Omental fat pad (tissue), 4 donors: ENCODE results near the gene NCOA3. TPM values are rescaled to one million over a fixed set of nuclear protein-coding genes. Genes with fewer than 3 reads are reported as not detected.
"Not testable (repeated sequence)": the region's sequence is repeated elsewhere in the genome, so short reads cannot be mapped to it uniquely, and the experiment has no call there.

Source experiments
- ATAC-seq: fragments of 150-250 bp; one replicate; pipeline ENCODE4 v1.9.1; 2016; ENCODE audit warnings: mild to moderate bottlenecking, moderate library complexity; ENCODE audit not compliant: low FRiP score
- DNase-seq: peaks from one replicate; pipeline ENCODE4 v3.0.0-alpha.2; 2019; ENCODE audit warnings: low spot score
- total RNA-seq, 4 donors: library from RNA; depleted of rRNA; stranded (reverse); fragments of >200 nt; gene quantifications; one replicate each; pipeline ENCODE4 v1.1.0, GENCODE V29; 2016
- TF ChIP-seq, protein P1 (sequence below), 3 donors: fragments of 450-650 bp; IDR thresholded peaks; one replicate each; pipeline ENCODE4 v1.5.1; 2016 to 2017; ENCODE audit warnings: antibody characterized with exemption in 3 of 3, mild to moderate bottlenecking in 3 of 3, moderate library complexity in 2 of 3

Gene NCOA3
- total RNA-seq, 4 donors from 2014 or later: 33.7 to 70.6 (median 43.7) TPM

DNA sequence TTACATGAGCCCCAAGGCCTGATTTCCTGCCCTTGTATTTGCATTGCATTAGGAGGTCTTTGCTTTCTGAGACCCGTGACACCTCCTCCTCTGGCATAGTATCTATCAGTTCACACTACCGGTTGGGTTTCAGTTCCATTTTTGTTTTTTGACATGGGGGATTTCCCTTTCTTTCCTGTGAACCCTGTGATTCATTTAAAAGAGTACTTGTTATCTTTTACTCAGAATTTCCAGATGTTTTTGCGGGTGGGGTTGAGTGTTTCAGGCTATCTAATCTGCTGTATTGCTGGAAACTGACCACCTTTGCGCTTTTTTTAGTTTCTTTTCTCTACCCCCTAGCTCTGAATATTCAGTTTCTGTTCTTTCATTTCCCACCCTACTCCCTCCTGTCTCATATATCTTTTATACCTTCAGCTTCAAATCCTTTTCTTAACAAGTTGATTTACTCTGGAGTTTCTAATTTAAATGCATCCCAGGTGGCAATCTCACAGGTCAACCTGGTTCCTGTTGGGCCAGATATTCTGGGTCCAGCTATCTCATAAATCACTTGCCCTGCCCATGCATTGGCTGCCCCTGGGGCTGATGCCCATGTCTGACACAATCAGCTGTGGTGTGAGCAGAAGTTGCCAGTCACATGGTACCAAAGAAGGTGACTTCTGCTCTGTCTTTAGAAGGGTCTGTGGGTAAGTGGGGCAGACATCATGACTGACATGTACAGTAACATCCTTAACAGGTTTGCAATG is 14.3 kb upstream of the NCOA3 start:
- peak; percentile 60 for ATAC-seq
- DNase-seq: no peak
- TF ChIP-seq, protein P1, sequence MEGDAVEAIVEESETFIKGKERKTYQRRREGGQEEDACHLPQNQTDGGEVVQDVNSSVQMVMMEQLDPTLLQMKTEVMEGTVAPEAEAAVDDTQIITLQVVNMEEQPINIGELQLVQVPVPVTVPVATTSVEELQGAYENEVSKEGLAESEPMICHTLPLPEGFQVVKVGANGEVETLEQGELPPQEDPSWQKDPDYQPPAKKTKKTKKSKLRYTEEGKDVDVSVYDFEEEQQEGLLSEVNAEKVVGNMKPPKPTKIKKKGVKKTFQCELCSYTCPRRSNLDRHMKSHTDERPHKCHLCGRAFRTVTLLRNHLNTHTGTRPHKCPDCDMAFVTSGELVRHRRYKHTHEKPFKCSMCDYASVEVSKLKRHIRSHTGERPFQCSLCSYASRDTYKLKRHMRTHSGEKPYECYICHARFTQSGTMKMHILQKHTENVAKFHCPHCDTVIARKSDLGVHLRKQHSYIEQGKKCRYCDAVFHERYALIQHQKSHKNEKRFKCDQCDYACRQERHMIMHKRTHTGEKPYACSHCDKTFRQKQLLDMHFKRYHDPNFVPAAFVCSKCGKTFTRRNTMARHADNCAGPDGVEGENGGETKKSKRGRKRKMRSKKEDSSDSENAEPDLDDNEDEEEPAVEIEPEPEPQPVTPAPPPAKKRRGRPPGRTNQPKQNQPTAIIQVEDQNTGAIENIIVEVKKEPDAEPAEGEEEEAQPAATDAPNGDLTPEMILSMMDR (IDR thresholded peaks at IDR 0.05): no peak

DNA sequence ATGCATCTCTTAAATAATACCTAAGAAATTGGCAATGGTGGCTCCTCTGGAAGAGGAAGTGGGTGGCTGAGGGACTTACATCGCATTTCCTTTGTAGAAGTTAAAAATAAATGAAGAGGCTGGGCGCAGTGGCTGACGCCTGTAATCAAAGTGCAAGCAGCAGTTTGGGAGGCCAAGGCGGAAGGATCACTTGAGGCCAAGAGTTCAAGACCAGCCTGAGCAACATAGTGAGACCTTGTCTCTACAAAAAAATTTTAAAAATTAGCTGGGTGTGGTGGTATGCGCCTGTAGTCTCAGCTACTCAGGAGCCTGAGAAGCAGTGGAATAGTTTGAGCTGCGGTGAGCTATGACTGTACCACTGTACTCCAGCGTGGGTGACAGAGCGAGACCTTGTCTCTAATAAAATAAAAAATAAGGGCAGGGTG is 12.2 kb upstream of the NCOA3 start:
- DNase-seq: no peak
- ATAC-seq: no peak
- TF ChIP-seq, protein P1 (IDR thresholded peaks at IDR 0.05): no peak

DNA sequence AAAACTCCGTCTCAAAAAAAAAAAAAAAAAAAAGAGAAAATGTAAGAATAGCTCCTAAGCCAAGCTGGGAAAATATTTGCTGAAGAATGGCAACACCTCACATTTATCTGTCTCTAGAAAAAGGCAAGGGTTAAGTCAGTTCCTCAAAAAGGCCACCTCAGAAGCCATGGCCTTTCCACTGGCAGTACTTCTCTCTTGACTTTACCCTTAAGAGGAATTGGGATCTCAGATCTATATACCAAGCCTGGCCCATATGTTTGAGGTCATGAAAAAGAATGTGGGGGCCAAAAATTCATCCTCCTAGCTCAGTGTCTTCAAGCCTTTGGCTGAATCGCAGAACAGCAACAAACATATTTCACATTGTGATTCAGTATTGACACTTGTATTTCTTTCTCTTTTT is 10.9 kb upstream of the NCOA3 start:
- TF ChIP-seq, protein P1 (IDR thresholded peaks at IDR 0.05): no peak
- DNase-seq: no peak
- ATAC-seq: no peak

DNA sequence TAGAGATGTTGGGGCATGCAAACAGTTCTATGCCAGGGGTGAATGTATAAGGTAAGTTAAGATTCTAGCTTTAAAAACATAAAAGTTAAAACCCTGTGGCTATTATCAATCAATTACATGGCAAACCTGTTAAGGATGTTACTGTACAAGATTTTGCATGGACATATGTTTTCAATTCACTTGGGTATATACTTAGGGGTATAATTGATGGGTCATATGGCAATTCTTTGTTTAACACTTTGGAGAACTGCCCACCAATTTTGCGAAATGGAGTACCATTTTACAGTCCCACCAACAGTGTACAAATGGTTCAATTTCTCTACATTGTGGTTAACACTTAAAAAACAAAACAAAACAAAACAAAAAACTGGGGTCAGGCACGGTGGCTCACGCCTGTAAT is 9.4 kb upstream of the NCOA3 start:
- ATAC-seq: no peak
- TF ChIP-seq, protein P1 (IDR thresholded peaks at IDR 0.05): no peak
- DNase-seq: no peak

DNA sequence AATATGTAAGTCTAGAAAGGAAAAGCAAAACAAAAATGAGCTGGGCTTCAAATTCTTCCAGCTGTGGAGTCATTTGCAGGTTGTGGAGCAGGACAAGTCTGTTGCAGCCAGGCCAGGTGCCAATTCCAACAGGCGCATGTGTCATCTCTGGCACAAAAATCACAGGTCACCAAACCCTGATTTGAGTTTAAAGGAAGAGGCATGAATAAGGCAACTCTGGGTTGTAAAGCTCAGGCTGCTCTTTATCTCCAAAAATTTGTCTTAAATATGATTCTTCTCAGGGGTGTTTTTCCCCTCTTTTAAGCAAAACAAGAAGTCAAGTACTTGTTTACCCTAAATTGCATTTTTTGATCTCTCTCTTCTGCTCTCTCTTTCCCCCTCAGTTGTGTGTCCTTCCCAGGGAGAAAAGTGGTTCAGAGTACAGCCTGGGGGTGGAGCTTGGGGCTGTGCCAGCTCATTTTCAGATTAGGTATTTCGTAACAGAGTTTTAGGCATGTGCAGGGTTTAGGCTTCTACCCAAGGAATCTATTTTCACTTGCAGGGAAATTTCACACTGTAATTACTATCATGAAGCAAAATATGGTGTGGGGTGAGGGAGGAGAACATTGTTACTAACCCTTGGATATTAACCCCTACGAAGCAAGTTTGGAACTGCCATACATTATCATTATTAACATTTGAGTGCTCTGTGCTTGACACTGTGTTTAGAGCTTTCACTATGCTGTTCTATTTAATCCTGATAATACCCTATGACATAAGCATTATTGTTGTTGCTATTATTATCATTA is 8.3 kb upstream of the NCOA3 start:
- DNase-seq (peak; percentile 82), ATAC-seq (peak; percentile 93)
- TF ChIP-seq, protein P1 (IDR thresholded peaks at IDR 0.05): no peak

DNA sequence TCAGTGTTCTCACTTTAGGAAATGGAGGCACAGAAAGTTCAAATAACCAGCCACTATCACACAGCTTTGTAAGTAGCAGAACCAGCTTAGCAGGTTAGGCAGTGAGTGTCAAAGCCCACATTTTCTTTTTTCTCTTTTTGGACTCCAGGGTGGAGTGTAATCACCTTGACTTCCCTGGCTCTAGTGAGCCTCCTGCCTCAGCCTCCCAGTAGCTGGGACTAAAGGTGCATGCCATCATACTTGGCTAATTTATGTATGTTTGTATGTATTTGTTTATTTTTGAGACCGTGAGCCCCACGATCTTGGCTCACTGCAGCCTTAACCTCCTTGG is 7.8 kb upstream of the NCOA3 start:
- no peak for ATAC-seq
- TF ChIP-seq, protein P1 (IDR thresholded peaks at IDR 0.05): no peak
- no peak for DNase-seq

DNA sequence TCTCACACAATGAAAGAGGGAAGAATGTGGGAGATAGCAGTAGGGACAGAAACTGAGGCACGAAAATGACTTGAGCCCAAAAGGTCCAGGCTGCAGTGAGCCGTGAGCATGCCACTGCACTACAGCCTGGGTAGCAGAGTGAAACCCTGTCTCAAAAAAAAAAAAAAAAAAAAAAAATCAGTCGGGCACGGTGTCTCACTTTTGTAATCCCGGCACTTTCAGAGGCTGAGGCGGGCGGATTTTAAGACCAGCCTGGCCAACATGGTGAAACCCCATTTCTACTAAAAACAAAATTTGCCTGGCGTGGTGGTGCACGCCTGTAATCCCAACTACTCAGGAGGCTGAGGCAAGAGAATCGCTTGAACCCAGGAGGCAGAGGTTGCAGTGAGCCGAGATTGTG is 7.1 kb upstream of the NCOA3 start:
- DNase-seq, ATAC-seq: not testable (repeated sequence)
